GM21576 (cell line): ENCODE measurements around the gene HOXB4.
"Not testable (repeated sequence)": the region's sequence is repeated elsewhere in the genome, so short reads cannot be mapped to it uniquely, and the experiment has no call there.

Experiments
- ATAC-seq: cut with Tn5 transposase; IDR thresholded peaks from one replicate; pipeline ENCODE4 v1.9.1; 2021; ENCODE audit warnings: mild to moderate bottlenecking, moderate library complexity; ENCODE audit not compliant: unreplicated experiment

The HOXB4 gene

GRCh38 chr17:48535793-48536559, 42.2 kb downstream of the HOXB4 start:
- ATAC-seq = not testable (repeated sequence)

- no peak for ATAC-seq
Measured at GRCh38 chr17:48532261-48532660, 45.9 kb downstream of the HOXB4 start.

DNA sequence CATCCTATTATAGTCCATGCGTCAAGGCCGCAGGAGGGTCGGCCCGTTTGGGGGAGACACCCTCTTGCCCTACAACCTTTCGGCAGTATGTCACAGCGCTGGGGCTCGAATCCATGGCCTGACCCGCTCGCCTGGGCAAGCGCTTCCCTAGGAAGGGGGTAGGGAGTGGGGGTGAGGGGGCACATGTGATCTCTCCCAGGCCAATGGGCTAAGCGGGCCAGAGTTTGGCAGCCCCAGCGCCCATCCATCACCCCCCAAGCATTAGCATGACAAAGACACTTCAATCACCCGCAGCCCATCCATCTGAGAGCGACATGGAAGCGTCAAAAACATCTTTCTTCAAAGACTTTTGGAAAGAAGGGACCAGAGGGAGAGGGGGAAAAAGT, 47.3 kb downstream of the HOXB4 start, which contains the start of gene HOXB1:
Gene HOXB1 (minus strand): TSS at position 125 of the 386 bp plus-strand sequence. CDS start 107 bp downstream, at position 18.
- ATAC-seq = no peak

DNA sequence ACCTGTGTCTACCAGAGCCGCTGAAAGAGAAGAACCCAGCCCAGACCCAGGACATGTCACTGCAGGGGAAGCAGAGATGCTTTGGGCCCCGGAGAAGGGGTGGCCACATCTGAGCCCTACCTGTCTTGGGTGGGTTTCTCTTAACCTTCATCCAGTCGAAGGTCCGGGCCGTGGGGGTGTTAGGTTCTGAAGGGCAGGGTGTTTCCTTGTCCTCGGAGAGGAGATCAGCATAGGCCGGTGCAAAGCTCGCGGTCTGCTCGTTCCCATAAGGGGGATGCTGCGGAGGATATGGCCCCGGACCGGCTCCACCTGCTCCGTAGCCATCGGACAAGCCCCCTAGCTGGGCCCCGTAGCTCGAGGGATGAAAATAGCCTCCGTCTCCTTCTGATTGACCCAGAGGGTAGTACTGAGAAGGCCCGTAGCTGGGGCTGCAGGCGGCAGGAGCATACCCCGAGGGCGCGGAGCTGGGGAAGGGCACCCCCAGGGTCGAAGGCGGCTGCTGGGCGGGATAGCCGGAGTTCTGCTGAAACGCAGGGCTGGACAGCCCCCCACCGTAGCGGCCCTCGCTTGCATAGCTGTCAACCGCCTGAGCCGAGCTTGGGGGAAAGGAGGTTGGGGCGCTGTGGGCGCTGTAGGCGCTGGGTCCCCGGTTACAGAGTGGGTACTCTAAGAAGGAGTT, 47.8 kb downstream of the HOXB4 start:
- no peak for ATAC-seq

GRCh38 chr17:48529683-48530009, 48.5 kb downstream of the HOXB4 start:
- ATAC-seq = no peak

DNA sequence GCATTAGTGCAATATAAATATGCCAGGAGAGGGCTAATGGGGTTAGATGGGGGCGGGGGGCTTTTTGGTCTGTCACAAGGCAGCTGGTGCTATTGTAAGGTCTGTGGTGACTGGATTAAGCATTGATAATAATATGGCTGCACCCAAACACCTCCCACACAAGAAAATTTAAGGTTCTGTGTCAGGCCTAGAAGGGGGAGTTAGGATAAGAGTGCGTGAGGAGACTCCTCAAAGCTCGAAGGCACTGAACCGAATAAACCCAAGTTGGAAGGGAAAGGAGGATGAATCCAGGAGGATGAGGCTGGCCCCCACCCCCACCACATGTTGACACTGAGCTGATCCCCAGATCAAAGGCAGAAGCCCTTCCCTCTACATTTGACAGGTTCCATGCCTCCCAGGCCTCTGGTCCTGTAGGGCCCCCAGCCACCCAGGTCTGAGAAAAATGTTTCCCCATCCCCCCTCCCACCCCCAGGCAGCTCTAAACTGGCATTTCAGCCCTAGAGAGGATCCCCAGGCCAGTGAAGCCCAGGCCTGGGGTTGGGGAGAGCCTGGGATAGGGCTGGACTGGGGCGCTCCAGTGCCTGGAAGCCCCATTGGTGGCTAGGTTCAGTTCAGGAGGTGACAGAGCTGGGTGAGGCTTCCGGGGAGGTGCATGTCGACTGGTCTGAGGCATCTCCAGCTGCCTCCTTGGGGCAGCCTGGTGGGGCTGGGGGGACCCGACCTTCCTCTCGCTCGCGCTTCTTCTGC, 49.0 kb downstream of the HOXB4 start:
- ATAC-seq = no peak

GRCh38 chr17:48528153-48528935, 49.8 kb downstream of the HOXB4 start:
- no peak for ATAC-seq

GRCh38 chr17:48527547-48527932, 50.6 kb downstream of the HOXB4 start:
- ATAC-seq = no peak

DNA sequence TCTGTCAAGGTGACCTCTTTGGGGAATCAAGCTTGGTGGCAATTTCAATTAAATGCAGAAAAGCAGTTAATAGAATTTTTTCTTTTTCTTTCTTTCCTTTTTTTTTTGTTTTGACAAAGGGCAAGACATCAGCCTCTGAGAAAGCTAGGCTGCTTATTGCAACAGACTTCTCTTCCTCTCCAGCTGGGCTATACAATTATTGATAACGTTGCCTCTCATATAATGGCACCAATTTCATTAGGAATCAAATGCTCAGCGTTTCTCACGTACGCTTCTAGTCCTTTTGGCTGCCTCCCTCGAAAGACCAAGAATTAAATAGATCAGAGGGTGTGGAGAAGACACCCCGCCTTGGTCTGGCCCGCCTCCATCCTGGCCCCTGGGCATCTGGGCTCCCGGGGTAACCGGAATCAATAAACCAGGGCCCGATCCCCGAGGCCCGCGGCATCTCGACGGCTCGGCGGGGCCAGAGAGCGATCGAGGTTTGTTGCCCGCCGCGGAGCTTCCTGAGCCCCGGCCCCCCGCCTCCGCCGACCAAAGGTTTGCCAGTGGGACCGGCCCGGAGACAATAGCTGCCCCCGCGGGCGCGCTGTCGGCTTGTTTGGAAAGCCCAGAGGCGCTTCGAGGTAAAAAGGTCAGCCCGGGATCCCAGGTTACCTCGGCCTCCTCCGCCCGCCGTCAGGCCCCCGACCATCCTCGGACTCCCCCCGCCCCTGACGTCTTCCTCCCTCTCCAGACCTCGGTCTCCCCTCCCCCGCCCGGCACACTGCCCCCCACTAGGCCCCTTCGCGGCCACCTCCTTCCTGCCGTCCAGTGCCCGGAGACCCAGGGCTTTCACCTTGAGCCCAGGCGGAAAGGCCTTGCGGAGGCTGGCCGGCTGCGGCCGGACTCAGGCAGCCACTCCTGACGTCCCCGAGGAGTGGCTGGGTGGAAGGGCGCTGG, 51.3 kb downstream of the HOXB4 start:
- ATAC-seq = no peak
